PC-3 (cell line): ENCODE measurements around the gene S100B. TPM values are rescaled to one million over a fixed set of nuclear protein-coding genes. Genes with fewer than 3 reads are reported as not detected.
A peak's percentile ranks its signal among the peaks of the same experiment; 100 is the strongest.

Experiments
- ATAC-seq: fragments of 200-7000 bp; cut with Tn5 transposase; 2 replicates; pipeline ENCODE4 v1.9.1; 2020; ENCODE audit warnings: mild to moderate bottlenecking, moderate library complexity
- BruUV-seq: library from RNA; stranded (reverse); fragments of 400-500 nt; replicated peaks from 2 replicates; lab custom pipeline; 2021; lab: Mats Ljungman, UMichigan
- CTCF ChIA-PET: fragments of 300-600 bp; sonication (Branson Sonifier 250); formaldehyde crosslinking; loops from one replicate; lab custom pipeline; 2022; ENCODE audit warnings: antibody characterized with exemption; lab: Charles Lee
- POLR2A ChIA-PET: fragments of 300-600 bp; sonication (Branson Sonifier 250); formaldehyde crosslinking; loops from one replicate; lab custom pipeline; 2022; ENCODE audit warnings: antibody characterized with exemption; ENCODE audit not compliant: unreplicated experiment; lab: Charles Lee
- DNase-seq: peaks from one replicate; pipeline ENCODE4 v3.0.0-alpha.2; 2015
- H2AFZ ChIP-seq: fragments of 300-600 bp; sonication (generic); 2 replicates; pipeline ENCODE4 v1.6.0; 2016; ENCODE audit warnings: antibody characterized with exemption, low read length
- H3F3A ChIP-seq: fragments of 300-600 bp; sonication (generic); one replicate; pipeline ENCODE4 v1.6.0; 2017; ENCODE audit warnings: antibody characterized with exemption, low read length, control low read depth, mild to moderate bottlenecking; ENCODE audit not compliant: unreplicated experiment
- H3K27ac ChIP-seq: fragments of 300-600 bp; sonication (generic); 2 replicates; pipeline ENCODE4 v1.5.1; 2016; ENCODE audit warnings: mild to moderate bottlenecking, low read length
- H3K27me3 ChIP-seq: fragments of 300-600 bp; sonication (generic); 2 replicates; pipeline ENCODE4 v1.6.1; 2016; ENCODE audit warnings: low read length, mixed read lengths
- H3K36me3 ChIP-seq: fragments of 300-600 bp; sonication (generic); 2 replicates; pipeline ENCODE4 v1.6.1; 2016; ENCODE audit warnings: low read depth, mixed run types, low read length, mixed read lengths
- H3K4me1 ChIP-seq: fragments of 300-600 bp; sonication (generic); 2 replicates; pipeline ENCODE4 v1.5.1; 2016; ENCODE audit warnings: low read length; ENCODE audit not compliant: insufficient read depth
- H3K4me2 ChIP-seq: fragments of 300-600 bp; sonication (generic); 2 replicates; pipeline ENCODE4 v1.6.0; 2016; ENCODE audit warnings: low read length
- H3K4me3 ChIP-seq: fragments of 300-600 bp; sonication (generic); 2 replicates; pipeline ENCODE4 v1.5.1; 2016; ENCODE audit warnings: mild to moderate bottlenecking, low read length, mixed read lengths
- H3K79me2 ChIP-seq: fragments of 300-600 bp; sonication (generic); 2 replicates; pipeline ENCODE4 v1.6.1; 2017; ENCODE audit warnings: low read length, mixed read lengths
- H3K9ac ChIP-seq: fragments of 300-600 bp; sonication (generic); 2 replicates; pipeline ENCODE4 v1.6.0; 2016; ENCODE audit warnings: mild to moderate bottlenecking, low read length
- H3K9me2 ChIP-seq: fragments of 300-600 bp; sonication (generic); replicated peaks from 2 replicates; pipeline ENCODE4 v1.6.1; 2016; ENCODE audit warnings: mixed run types, low read length, mixed read lengths
- H3K9me3 ChIP-seq: fragments of 300-600 bp; sonication (generic); 2 replicates; pipeline ENCODE4 v1.6.1; 2016; ENCODE audit warnings: low read length, mixed read lengths
- H4K20me1 ChIP-seq: fragments of 300-600 bp; sonication (generic); 2 replicates; pipeline ENCODE4 v1.6.1; 2016; ENCODE audit warnings: low read length, mixed read lengths
- CTCF ChIP-seq: fragments of 300-600 bp; sonication (generic); conservative IDR thresholded peaks from 2 replicates; pipeline ENCODE4 v1.5.1; 2017; ENCODE audit warnings: antibody characterized with exemption, low read depth, mild to moderate bottlenecking, low read length
- EZH2 ChIP-seq: fragments of 300-600 bp; sonication (generic); IDR thresholded peaks from one replicate; pipeline ENCODE4 v1.6.1; 2017; ENCODE audit warnings: antibody characterized with exemption, mild to moderate bottlenecking, low read length; ENCODE audit not compliant: unreplicated experiment
- EZH2phosphoT487 ChIP-seq: fragments of 300-600 bp; sonication (generic); IDR thresholded peaks from 2 replicates; pipeline ENCODE4 v1.6.1; 2018; ENCODE audit warnings: mild to moderate bottlenecking, antibody characterized with exemption, low read length, borderline replicate concordance
- intact Hi-C: fragments of 100-400 bp; cut with micrococcal nuclease; formaldehyde crosslinking; loops from 2 replicates; pipeline ENCODE4 v1.9.0; 2023
- total RNA-seq: library from RNA; depleted of rRNA; stranded (reverse); fragments of >200 nt; gene quantifications from 2 replicates; pipeline ENCODE4 v1.2.3, GENCODE V29; 2014

S100B gene
- total RNA-seq, 1 experiment from 2014 or later: not detected

- H3K4me2 ChIP-seq: no peak overlapping the region
- no TSS peak for BruUV-seq
- CTCF ChIA-PET: no interaction called here
Measured at GRCh38 chr21:46619846-46620245, 15.0 kb upstream of the S100B start.

GRCh38 chr21:46618738-46619379 lies 14.0 kb upstream of the S100B start:
- Histone ChIP-seq H3K4me2 (no peak overlapping the region), H3K4me3 (no peak overlapping the region), H3K9me3 (no peaks in the 10 kb centered on the region), H4K20me1 (no peaks in the 10 kb centered on the region), H3F3A (no peaks in the 10 kb centered on the region), H3K9ac (no peak overlapping the region), H3K4me1 (no peaks in the 10 kb centered on the region), H2AFZ (no peak overlapping the region), H3K79me2 (no peaks in the 10 kb centered on the region), H3K36me3 (no peaks in the 10 kb centered on the region), H3K9me2 (no peaks in the 10 kb centered on the region), H3K27ac (no peak overlapping the region), H3K27me3 (no peaks in the 10 kb centered on the region; the same call in 1 of the 2 replicates)
- ATAC-seq (peak; percentile 92), DNase-seq (peak; percentile 9)
- ChIA-PET POLR2A (interaction anchor here (0.6 kb wide), 1 partner anchor 59 kb away, joined by 3 read pairs; no protein-coding TSS in a partner anchor), CTCF (no interaction called here)
- no TSS peak for BruUV-seq
- TF ChIP-seq EZH2: no peak
- no peak for TF ChIP-seq CTCF
- TF ChIP-seq EZH2phosphoT487: no peak
- intact Hi-C loops: no loop called here

More at GRCh38 chr21:46619846-46620245, 15.0 kb upstream of the S100B start:
- Histone ChIP-seq H3K27ac (no peak overlapping the region), H3K79me2 (no peaks in the 10 kb centered on the region), H3K36me3 (no peaks in the 10 kb centered on the region), H3K9me3 (no peaks in the 10 kb centered on the region), H3K9ac (no peak overlapping the region), H3K27me3 (no peaks in the 10 kb centered on the region; the same call in 1 of the 2 replicates), H3F3A (no peaks in the 10 kb centered on the region), H4K20me1 (no peaks in the 10 kb centered on the region), H3K4me3 (no peak overlapping the region), H2AFZ (no peak overlapping the region), H3K9me2 (no peaks in the 10 kb centered on the region), H3K4me1 (no peaks in the 10 kb centered on the region)
- intact Hi-C loops: no loop called here
- TF ChIP-seq EZH2phosphoT487: no peak
- TF ChIP-seq EZH2: no peak
- TF ChIP-seq CTCF: no peak
- POLR2A ChIA-PET: interaction anchor here (0.7 kb wide), 1 partner anchor 78 kb away, joined by 3 read pairs; no protein-coding TSS in a partner anchor
- ATAC-seq: no peak
- DNase-seq: no peak
